HG02884 (cell line): ENCODE measurements around the gene SYS1.
"Not testable (repeated sequence)": the region's sequence is repeated elsewhere in the genome, so short reads cannot be mapped to it uniquely, and the experiment has no call there.

Experiments
- ATAC-seq: cut with Tn5 transposase; IDR thresholded peaks from one replicate; pipeline ENCODE4 v1.9.1; 2021; ENCODE audit warnings: mild to moderate bottlenecking, moderate library complexity; ENCODE audit not compliant: unreplicated experiment

The SYS1 gene

GRCh38 chr20:45339084-45339483 lies 23.9 kb upstream of the SYS1 start:
- no peak for ATAC-seq

DNA sequence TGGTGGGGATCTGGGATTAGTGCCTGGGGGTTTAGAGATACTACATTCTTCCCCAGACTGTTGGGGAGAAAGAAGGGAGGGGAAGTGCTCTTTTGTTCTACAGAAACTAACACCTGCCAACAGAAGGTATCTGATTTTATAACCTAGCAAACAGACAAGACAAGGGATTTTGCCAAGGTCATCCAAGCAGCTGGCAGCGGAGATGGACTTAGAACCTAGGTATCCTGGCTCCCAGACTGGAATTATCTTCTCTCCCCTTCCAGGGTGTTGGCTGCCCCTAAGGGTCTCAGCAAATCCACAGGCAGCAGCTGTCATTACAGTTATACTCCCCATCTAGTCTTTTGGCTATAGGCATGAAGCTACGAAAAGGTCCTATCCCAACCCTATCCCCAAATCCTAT lies 23.2 kb upstream of the SYS1 start:
- no peak for ATAC-seq

GRCh38 chr20:45340236-45340847 lies 22.6 kb upstream of the SYS1 start:
- no peak for ATAC-seq

- no peak for ATAC-seq
These were observed 22.0 kb upstream of the SYS1 start for GRCh38 chr20:45340951-45341350.

DNA sequence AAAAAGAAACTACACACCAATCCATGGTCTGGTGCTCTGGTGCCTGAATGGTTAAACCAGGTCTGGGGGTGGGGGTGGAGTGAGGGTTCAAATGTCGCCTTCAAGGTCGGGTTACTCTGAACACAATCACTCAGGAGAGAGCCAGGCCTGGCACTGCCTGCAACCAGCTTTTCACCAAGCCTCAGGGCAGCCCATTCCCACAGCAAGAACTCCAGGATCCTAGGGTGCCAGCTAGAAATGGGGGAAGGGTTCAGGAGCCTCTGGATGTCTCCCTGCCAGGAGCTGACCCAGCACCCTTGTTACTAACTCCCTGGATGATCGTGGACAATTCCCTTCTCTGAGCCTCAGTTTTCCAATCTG lies 21.4 kb upstream of the SYS1 start:
- no peak for ATAC-seq

- no peak for ATAC-seq
These were observed 20.8 kb upstream of the SYS1 start for GRCh38 chr20:45341939-45342854.

GRCh38 chr20:45342855-45343531 lies 20.0 kb upstream of the SYS1 start:
- no peak for ATAC-seq

GRCh38 chr20:45343532-45344167 lies 19.3 kb upstream of the SYS1 start:
- ATAC-seq, result no peak

DNA sequence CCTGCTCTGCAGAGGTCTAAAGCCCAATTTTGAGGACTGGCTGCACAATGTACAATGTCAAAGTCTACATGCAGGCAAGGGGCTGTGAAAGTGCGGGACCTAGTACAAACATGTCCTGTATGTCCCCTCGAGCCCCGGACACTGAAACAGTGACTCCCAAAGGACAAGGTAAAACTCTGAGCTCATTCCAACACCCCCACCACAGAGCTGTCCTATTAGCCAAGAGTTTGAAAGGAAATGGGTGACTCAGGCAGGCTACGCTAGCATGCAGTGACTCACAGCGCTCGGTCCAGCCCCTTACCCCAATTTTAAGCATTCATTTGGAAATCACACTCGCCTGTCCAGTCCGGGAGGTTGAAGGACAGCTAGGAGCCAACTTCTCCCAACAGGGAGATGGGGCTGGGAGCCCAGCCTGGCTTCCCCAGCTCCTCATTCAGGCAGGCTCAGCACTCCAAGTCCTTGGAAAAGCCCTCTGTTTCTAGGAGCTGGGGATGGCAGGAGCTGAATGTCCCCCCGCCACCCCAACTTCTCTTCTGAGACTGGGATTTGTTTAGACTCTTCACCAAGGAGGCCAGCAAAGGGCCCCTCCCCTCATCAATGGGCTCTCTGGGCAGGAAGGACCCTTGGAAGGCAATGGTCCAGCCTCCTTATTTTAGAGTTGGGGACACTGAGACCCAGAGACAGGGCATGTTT lies 18.6 kb upstream of the SYS1 start:
- no peak for ATAC-seq

DNA sequence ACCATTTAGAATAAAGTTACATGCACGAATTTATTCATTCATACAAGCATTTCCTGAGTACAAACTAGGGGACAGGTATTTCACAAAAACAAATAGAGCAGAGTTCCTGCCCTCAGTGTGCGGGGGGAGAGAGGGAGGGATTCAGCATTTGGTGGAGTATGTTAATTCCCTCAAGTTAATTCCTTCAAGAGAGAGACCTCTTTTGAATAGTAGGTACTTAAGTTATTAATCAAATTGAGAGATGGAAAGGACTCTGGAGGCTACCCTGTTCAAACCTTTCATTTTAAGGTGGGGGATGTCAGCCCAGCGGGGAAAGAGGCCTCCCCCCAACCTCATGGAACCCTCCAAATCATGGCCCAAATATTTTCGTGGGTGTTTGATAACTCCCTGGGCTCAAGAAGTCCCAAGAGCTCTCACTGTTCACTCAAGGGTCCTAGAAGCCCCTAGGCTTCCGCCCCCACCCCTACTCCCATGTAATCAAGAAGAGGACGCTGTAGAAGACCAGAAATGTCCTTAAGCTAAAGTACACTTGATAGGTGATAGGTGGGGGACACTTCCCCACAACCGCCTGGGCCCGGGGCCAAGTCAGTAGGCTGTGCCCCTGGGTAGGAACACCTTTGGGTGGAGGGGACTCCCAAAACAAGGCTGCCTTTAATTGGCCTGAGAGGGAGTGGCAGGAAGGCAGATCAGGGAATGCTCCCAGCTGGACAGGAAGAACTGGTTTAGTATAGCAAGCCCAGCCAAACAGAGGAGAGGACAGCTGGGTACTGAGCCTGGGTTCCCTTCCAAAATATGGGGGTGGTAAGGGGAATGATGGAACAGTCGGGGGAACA lies 17.6 kb upstream of the SYS1 start:
- ATAC-seq, result no peak

GRCh38 chr20:45346291-45346718 lies 16.7 kb upstream of the SYS1 start:
- ATAC-seq, result no peak

- ATAC-seq, result no peak
These were observed 16.1 kb upstream of the SYS1 start for GRCh38 chr20:45346851-45347250.

GRCh38 chr20:45347297-45347935 lies 15.5 kb upstream of the SYS1 start:
- no peak for ATAC-seq

DNA sequence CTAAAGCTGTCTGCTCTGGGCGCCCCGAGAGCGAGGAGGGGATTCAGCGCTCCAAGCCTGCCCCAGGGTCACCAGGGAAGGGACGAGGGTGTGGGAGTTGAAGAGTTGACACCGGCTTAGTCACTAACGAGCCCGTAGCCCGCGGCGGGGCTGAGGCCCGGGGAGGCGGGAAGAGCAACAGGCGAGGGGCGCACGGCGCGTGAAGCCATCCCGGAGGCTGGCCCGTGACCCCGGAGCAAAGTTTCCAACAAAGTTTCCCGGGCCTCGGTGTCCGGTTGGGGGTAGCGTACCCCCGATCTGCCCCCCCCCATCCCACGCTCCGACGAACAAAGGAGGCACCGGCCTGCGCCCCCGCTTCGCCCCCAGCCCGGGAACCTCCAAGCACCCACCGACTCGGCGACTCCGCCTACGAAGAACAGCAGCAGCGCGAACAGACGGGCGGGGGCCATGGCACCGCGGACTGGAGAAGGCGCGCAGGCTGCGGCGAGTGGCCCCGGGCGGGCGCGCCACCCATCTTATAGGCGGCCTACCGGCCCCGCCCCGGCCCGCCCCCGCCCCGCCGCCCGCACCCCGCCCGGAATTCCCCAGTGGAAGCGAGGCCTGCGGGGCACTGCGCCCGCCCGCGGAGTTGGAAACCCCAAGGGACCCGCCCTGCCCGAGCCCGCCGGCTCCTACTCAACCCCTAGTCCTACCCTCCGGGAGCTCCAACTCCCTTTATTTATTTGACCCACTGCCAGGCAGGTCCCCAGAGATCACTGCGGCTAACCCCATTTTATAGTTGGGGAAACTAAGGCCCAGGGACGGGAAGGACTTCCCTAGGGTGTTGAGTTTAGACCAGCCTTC lies 14.8 kb upstream of the SYS1 start, which contains the start of gene SDC4:
Gene SDC4, minus strand, starts transcription at position 489 of the 843 bp plus-strand sequence. Its CDS starts 40 bp downstream, at position 449.
- no peak for ATAC-seq

GRCh38 chr20:45350217-45350616 lies 12.7 kb upstream of the SYS1 start:
- ATAC-seq, result no peak

- ATAC-seq, result not testable (repeated sequence)
These were observed 12.2 kb upstream of the SYS1 start for GRCh38 chr20:45350795-45351194.

GRCh38 chr20:45352729-45353128 lies 10.2 kb upstream of the SYS1 start:
- ATAC-seq, result no peak

- ATAC-seq, result no peak
These were observed 9.2 kb upstream of the SYS1 start for GRCh38 chr20:45353746-45354145.
